ENCODE measurements around the gene LRRC38.
A peak's percentile ranks its signal among the peaks of the same experiment; 100 is the strongest.

Gene LRRC38

DNA sequence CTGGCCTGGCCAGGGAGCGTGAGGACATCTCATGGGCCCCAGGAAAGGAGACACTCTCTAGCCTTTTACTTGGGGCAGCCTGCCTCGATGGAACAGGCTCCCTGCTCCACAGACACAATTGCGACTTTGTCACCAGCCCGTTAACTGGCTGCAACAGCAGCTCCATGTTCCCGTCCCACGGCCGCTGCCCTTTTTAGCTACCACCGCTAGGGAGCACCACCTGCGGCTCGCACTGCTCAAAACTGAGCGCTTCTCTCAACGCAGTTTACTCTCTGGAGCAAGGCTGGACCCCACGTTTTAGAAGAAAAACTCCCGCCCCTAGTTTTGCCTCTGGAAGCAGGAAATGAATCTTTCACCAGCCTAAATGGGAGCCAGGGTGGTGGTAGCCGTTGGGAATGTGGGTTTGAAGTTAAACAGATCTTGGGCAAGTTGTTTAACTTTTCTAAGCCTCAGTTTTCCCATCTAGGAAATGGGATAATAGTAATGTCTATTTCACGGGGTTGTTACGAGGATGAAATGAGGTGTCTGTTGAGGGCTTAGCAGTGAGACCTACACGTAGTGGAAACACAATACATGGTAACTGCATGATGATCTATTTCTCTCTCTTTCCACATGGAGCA lies 3.5 kb upstream of the LRRC38 start:
- peak; percentile 7 for DNase-seq (ENCODE audit: low spot score)

DNA sequence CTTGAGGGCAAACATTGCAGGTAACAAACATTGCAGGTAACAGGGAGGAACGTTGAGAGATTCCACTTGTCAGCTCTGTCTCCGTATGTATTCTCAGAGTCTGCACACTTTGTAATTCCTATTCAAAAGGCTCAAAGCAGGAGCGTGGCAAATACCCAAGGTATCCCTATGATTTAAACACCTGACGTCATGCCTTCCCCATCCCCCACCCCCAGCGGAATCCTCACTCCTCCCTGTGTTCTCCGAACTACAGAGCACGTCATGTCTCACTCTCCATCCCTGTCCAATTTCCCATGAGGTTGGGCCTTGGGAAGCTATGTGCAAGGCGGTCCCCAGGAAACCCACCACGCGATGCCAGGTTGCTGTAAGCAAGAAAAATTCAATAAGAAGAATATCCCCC lies 2.8 kb upstream of the LRRC38 start:
- DNase-seq (ENCODE audit: low spot score), result no peak

DNA sequence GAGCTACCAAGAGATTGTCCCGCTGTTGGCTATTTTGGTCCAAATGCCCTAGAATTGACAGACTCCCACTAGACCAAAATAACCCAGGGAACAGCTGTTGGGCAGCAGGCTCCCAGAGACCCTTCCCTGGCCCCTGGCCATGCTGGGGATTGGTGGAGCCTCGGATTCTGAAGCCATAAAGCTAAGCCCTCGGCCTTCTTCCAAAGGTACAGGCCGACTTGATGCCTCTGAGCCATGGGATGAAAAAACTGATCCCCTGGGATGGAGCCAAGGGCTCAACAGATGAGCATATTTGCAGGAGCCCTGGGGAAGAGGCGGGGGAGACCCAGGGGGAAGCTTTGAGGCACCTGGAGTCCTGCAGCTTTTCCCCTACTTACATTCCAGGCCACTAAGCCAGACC lies 1.0 kb upstream of the LRRC38 start:
- DNase-seq (ENCODE audit: low spot score), result no peak

DNA sequence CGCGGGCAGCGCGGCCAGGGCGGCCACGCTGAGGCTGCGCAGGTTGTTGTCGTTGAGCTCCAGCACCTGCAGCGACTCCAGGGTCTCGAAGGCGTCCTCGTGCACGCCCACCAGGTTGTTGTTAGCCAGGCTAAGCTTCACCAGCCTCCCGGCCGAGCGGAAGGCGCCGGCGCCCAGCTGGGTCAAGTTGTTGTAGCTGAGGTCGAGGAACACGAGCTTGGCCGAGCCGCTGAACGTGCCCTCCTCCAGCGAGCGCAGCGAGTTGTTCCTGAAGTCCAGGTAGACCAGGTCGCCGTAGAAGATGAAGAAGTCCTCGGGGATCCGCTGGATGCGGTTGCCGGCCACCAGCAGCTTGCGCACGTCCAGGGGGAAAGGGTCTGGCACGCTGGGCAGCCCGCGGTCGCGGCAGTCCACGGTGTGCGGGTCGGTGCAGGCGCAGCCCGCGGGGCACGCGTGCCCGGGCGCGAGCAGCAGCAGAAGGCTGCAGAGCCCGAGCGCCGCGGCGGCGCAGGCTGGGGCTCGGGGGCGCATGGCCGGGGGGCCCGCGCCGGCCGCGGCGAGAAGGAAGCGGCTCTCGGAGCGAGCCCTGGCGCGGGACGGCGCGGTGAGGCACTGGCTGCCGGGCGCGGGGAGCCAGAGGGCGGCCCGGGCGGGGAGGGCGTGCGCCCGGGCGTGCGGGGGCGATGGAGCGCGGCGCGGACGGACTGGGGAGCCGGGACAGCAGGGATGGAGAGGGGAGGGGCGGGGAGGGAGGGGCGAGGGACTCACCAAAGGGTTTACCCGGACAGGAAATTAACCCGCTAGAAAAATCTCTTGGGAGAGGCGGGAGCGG lies 524 bp downstream of the LRRC38 start:
- DNase-seq (ENCODE audit: low spot score), result no peak

DNA sequence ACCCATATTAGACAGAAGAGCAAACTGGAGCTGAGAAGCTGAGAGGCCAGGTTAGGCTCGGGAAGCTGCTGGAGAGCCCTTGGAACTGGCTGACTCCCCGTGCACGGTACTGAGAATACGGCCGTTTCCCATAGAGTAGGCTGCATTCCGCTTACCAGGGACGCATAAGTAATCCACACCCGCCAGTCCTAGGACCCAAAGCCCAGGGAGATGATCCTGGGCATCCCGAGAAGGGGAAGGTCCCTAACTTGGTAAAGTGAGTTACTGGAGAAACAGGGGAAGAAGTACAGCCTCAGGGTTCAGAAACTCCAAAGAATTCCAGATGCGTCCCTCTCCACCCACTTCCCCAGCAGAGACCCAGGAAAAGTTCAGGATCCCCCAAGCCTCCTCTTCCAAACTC lies 1.3 kb downstream of the LRRC38 start:
- no peak for DNase-seq (ENCODE audit: low spot score)

DNA sequence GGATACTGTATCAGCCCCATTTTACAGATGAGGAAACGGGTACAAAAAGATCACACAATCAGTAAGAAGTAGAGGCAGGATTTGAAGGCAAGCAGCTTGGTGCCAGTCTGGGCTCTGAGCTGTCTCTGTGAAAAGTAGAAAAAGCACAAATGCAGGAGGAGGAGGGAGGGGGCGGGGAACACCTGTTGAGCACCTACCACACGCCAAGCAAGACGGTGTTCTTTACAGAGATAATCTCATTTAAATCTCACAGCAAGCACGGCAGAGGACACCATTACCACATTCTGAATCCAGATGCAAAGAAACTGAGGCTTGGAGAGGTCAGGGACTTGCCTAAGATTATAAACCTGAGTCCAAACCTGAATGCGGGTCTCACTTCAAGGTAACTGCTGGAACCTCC lies 3.3 kb downstream of the LRRC38 start:
- DNase-seq (ENCODE audit: low spot score), result no peak

DNA sequence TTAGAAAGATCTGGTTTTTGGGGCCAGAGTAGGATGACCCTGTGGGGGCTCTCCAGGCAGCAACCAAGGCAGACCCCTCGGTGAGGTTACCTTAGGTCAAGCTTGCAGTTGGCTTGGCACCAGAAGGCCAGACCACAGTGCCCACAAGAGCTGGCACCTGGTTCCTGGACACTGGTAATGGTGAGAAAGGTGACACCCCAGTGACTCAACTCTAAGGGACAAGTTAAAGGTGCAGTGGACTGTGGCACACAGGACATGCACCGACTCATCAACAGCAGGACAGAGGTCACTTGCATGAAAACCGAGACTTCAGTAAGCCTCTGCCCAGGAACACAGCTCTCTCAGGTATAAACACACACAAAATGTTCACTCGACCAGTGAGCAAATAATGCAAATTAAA lies 6.7 kb downstream of the LRRC38 start:
- DNase-seq (ENCODE audit: low spot score), result peak; percentile 23

DNA sequence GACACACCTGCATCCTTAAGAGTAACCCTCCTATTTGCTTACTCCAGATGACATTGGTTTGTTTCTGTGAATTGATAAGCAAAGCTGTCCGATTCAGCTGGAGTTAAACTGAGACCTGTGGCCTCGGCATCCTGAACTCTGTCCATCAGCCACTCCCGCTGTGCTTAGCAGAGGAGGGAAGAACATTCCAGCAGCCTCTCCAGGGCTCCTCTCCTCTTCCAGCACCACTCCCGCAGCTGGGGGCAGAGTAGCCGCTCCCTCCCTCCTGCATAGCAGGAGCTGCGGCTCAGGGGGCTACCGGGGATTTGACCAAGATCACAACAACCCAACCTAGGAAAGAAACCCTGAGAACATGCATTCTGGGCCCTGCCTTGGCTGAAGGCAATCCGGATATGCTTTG lies 8.8 kb downstream of the LRRC38 start:
- DNase-seq (ENCODE audit: low spot score), result no peak

DNA sequence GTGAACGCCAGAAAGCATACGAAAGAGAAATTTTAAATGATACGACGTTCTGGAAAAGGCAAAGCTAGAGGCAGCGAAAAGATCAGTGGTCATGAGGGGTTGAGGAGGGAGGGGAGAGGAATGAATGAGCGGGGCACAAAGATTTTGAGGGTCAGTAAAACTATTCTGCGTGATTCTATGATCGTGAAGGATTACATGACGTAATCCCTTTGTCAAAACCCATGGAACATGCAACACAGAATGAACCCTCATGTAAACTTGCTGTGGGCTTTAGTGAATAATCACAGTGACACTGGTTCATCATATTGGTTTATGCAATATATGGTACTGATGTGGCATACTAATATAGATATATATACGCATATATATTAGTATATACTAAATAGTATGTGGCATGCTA lies 13.0 kb downstream of the LRRC38 start:
- no peak for DNase-seq (ENCODE audit: low spot score)

DNA sequence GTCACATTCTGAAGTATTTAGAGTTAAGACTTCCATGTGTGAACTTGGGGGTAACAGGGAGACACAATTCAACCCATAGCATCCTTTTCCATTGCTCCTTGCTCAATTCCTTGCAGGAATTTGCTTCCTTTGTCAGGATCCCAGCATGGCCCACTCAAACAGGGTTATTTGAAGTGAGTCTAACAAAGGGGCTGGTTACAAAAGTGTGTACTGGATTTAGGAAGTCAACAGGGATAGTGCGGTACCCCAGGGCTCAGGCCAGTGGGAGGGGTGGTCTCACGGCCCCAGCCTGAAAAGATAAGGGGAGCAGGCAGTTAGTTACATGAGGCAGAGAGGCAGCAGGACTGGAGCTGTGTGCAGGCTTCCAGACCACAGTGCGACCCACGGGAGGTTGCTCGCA lies 14.4 kb downstream of the LRRC38 start:
- no peak for DNase-seq (ENCODE audit: low spot score)

DNA sequence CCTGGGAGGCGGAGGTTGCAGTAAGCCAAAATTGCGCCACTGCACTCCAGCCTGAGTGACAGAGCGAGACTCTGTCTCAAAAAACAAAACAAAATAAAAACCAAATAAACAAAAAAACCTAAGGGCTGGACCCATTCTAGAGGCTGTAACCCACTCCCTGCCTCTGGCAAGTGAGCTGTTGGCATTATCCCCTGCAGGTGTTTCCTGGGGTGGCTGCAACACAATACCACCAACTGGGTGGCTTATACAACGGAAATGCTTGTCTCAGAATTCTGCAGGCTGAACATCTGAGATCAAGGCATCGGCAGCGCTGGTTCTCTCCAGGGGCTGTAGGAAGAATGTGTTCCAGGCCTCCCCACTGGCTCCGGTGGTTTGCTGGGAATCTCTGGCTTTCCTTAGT lies 15.2 kb downstream of the LRRC38 start:
- no peak for DNase-seq (ENCODE audit: low spot score)

DNA sequence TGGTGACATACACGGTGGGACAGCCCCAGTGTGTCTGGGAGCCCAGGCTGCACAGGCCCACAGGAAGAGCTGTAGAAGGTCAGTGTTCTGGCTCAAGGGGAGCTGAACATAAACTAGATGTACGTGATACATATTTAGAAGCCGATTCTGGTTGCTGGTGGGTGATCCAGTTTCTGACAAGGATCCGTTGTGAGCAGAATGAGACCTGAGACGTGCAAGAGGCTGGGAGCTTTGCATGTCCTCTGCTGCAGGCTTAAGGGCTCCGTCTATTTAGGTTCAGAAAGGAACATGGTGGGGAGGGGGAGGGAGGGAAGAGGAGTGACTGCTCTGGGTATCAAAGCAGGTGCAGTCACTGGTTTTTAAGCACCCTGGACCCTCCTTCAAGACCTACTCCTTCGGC lies 18.6 kb downstream of the LRRC38 start:
- DNase-seq (ENCODE audit: low spot score), result no peak

DNA sequence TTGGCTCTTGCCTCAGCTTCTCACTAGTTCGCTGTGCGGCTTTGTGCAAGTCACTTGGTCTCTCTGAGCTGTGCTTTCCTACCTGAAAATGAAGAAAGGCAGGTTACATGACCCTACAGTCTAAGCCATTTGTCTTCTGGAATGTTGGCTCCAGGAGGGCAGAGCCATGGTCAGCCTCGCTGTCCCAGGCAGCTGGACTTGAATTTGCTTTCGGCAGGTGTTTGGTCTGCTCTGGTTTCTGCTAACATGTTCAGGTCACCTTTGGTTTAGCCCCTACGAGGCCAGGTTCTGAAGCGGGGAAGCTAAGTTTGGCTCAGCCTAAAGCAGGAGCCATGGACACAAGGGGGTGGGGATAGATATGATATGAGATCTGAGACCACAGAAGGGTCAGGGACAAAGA lies 19.1 kb downstream of the LRRC38 start:
- DNase-seq (ENCODE audit: low spot score), result no peak

DNA sequence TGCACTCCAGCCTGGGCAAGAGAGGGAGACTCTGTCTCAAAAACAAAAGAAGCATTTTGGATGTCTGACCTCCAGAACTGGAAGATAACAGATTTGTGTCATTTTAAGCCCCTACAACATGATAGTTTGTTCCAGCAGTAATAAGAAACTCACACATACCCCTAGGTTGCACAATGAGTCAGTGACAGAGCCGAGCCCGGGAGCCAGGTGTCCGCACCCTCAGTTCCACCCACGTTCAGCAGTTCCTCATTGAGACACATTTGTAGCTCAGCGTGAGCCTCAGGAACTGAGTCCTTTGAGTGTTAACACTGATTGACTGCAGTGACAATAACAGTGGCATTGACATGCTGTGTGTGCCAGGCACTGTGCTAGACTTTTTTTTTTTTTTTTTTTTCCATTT lies 19.8 kb downstream of the LRRC38 start:
- no peak for DNase-seq (ENCODE audit: low spot score)

DNA sequence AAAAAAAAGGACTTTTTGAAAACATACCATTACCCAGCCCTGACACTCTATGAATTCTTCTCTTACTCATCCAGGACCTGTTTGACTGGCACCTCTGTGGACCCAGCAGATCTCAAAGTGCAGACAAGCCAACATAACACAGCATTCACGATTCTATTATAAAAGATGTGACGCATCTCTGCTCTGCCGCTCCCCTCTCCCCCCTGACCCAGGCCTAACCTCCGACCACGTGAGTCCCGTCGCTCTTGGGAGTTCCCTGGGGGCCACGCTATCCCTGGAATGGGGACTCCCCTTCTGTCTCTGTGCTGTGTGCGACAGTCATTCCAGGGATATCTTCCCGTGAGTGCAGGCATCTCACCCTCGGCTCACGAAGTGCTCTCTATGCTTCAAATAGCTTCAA lies 21.1 kb downstream of the LRRC38 start:
- DNase-seq (ENCODE audit: low spot score), result no peak

DNA sequence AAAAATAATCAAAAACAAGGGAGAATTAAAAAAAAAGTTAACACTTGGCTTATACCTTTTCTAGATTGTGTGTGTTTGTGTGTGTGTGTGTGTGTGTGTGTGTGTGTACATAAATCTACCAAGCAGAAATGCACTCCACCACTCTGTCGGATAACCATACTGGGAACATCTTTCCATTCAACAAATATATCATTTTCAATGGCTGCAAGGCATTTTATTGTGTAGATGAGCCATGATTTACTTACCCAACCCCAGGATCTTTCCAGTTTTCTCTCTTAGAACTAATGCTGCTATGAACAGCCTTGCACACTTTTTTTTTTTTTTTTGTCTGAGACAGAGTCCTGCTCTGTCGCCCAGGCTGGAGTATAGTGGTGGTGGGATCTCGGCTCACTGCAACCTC lies 25.8 kb downstream of the LRRC38 start:
- DNase-seq (ENCODE audit: low spot score), result no peak

DNA sequence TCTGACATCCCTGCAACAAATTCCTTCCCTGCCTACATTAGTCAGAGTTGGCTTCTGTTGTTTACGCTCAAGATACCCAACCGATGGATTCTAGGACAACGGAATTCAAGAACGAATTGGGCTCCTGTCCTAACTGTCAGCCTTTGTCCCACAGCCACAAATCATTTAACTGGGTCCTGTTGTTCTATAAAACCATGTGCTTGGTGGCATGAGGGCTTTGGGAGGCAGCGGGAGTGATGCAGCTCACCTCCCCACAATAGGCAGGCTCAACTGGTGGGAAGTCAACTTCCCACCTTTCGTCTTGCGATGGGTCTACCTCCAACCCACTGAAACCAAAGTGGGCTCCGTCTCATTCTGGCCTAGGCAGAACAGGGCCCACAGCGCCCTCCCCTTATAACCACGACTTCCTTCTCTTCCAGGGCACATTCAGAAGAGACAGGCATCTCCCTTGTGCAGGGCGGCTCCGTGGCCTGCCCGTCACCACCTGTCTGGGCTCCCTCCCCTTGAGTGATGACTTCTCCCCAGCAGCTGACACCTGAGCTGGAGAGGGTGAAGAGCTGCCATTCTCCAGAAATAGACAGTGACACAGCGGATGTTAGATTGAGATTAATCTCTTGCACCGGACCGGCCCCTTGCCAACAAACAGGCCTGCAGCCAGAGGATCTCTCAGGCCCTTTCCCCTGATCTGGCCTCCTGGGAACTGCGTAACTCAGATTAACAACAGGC lies 26.5 kb downstream of the LRRC38 start:
- no peak for DNase-seq (ENCODE audit: low spot score)

DNA sequence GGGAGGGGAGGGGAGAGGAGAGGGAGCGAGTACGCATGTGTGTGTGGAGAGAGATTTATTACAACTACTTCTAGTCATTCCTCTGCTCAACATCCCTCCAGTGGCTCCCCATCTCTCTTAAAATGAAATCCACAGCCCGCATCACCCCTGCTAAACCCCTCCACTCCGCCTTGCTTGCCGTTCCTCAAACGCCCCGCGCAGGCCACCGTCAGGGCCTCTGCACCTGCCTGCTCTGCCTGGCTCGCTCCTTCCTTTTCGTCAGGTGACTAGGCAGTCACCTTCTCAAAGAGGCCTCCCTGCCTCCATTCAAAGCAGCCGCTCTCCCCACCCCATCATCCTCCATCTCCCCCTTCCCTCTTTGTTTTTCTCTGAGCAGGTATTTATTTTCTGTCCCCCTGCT lies 29.9 kb downstream of the LRRC38 start:
- no peak for DNase-seq (ENCODE audit: low spot score)

DNA sequence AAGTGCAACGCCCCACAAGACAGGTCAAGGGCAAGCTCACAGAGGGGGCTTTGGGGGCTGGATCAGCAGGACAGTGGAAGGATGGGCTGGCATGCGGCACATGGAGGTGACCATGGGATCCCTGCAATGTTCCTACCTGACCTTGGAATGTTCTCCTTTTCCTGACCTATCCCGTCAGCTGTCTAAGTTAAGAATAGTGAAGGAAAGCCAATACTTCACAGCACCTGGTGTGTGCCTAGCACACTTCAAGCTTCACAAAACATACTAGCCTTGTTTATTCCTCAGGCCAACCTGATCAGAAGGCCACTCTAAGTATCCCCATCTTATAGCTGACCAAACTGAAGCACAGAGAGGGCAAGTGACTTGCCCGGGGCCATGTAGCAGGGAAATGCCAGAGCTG lies 31.2 kb downstream of the LRRC38 start:
- DNase-seq (ENCODE audit: low spot score), result no peak

DNA sequence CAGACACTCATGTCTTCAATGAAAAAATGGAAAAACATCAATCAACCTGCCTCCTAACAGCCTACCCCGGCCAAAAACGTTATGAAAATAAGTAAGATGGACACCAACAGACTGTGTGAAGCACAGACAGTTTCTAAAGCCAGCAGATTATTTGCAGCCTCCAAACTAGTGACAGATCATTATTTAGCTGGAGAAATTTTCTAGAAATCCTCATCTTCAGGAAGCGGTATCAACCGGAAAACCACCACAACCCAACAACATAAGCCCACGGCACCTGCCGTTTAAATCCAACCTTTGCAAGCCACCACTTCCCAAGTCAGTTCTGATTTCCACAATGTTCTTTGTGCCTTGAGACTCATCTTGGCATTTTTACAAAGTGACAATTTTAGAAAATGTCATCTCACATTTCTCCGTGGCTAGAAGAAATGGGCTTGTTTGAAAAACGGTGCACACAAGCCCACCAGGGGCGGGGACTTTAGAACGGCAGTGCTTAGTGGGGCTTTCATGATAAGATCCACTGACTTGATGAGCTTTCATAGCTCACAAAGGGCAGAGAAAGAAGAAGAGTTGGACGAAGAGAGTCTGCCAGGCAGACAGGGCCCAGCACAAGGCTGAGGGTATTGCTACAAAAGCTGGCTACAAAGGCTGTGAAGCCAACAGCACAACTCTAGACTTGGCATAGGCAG lies 34.5 kb downstream of the LRRC38 start:
- DNase-seq (ENCODE audit: low spot score), result no peak

DNA sequence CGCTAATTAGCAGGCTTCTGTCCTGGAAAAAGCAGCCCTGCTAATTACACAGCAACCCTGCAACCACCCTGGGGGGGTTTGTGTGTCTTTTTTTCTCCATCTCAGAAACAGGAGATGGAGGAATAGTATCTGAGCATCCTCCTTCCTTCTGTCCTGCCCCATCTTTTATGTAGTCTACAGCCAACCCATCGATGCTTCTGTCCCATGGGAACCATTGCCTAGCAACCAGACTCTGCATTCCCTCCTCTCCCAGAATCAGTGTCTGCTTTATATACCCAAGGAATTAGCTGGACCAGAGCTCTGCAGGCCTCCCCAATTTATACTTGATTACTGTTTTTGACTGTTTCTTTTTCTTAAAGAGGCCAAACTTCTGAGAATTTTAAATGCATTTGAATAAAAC lies 35.1 kb downstream of the LRRC38 start:
- DNase-seq (ENCODE audit: low spot score), result no peak

DNA sequence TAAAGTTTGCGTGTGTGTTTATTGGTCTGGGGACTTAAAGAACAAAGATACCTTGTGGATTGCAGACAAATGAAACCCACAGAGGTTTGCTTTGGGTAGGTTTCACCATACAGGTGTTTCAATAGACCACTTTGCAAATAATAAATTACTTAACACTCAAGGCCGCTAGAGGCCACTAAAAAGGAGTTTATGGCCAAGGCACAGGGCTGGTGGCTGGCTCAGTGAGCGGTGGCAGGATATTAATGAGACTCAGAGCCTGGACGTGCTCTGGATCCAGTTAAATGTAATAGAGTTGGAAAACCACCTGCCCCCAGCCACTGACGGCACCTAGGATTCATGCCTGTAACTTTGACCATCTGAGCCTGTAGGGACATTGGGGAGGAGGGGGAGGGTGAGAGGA lies 44.5 kb downstream of the LRRC38 start:
- DNase-seq (ENCODE audit: low spot score), result peak; percentile 6

DNA sequence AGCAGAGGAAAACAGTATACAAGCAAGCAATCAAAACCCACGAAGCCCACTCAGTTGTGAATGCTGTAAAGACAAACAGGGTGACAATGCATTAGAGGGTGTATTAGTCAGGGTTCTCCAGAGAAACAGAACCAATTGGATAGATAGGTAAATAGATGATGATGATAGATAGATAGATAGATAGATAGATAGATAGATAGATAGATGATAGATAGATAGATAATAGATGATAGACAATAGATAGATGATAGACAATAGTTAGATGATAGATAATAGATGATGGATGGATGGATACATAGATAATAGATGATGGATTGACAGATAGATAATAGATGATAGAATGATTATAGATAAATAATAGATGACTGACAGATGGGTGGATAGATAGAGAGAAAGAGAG lies 48.3 kb downstream of the LRRC38 start:
- no peak for DNase-seq (ENCODE audit: low spot score)

Data from kidney tubule cell (primary cell).